Dendritic cell treated with granulocyte-macrophage colony-stimulating factor and Interleukin-4, amounts not matched to agents 40 ng/mL and 50 ng/mL, for 4 days (primary cell): ENCODE results near the gene CDC42BPG.

Experiments
- H3K27ac Mint-ChIP-seq: one replicate; pipeline ENCODE4 v1.8.0; 2022; ENCODE audit warnings: mild to moderate bottlenecking, mixed read lengths
- H3K27me3 Mint-ChIP-seq: one replicate; pipeline ENCODE4 v1.8.0; 2022; ENCODE audit warnings: mild to moderate bottlenecking, mixed read lengths
- H3K36me3 Mint-ChIP-seq: one replicate; pipeline ENCODE4 v1.8.0; 2022; ENCODE audit warnings: low read depth, mixed read lengths
- H3K4me1 Mint-ChIP-seq: one replicate; pipeline ENCODE4 v1.8.0; 2022; ENCODE audit warnings: low read depth, mixed read lengths
- H3K4me3 Mint-ChIP-seq: one replicate; pipeline ENCODE4 v1.8.0; 2022; ENCODE audit warnings: mild to moderate bottlenecking, moderate library complexity, mixed read lengths
- H3K9me3 Mint-ChIP-seq: one replicate; pipeline ENCODE4 v1.8.0; 2022; ENCODE audit warnings: mixed read lengths
- intact Hi-C: fragments of 100-400 bp; cut with micrococcal nuclease; formaldehyde crosslinking; loops from one replicate; pipeline ENCODE4 v1.15.0; 2022

Gene CDC42BPG

DNA sequence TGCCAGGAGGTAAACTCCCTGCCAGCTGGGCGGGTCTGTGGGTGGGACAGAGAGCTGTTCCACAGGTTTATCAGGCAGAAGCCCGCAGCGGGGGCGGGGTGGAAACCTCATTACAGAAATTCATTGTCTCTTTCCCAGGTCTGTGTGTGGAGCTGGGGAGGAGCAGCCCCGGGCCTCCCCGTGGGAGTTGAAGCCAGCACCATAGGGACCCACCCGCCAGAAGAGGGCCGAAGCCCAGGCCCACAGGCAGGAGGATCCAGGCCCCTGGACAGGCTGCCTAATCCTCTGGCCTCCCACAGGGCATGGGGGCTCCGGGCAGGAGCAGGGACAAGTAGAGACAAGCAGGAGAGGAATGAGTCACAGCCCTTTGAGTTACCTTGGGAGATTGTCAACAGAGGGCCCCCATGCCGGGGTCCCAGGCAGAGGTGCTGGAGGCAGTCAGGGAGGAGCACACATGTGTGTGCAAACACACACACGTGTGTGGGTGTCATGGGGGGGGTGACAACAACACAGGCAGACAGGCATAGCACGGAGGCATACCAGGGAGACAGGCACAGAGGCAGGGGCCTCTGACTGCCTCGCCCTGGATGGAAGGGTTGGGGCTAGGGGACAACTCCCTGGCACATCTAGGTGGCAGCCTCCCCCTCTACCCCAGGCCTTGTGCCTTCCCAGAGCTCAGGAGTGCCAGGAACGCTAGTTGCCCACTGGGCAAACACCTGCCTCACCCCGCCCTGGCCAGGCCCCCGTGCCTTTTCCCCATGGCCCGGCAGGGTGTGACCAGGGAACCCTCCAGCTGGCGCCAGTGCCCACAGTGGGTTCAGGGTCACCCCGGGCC lies 1.4 kb downstream of the CDC42BPG start:
- no peaks in the 10 kb centered on the region for H3K9me3 Mint-ChIP-seq
- intact Hi-C loops: no loop called here
- no peaks in the 10 kb centered on the region for H3K36me3 Mint-ChIP-seq
- no peak overlapping the region for H3K27ac Mint-ChIP-seq
- no peak overlapping the region for H3K4me3 Mint-ChIP-seq
- H3K4me1 Mint-ChIP-seq: peaks cover 20% of the 10 kb centered on the region
- peaks cover 17% of the 10 kb centered on the region for H3K27me3 Mint-ChIP-seq

DNA sequence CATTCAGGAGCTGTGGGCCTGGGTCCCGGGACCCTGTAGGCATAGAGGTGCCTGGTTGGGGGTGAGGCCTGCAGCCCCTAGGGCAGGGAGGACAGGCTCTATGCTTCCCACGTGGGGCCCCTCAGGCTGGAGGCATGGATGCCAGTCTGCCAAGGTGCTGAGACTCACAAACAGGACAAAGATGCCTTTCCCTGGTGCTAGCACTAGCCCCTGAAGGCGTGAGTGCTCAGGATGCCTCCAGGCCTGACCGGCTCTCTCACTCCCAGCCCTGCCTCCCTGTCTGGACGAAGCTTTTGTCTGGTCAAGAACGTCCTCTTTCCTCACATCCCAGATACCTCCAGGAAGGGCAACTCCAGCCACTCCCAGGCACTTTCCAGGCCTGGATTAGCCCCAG lies 2.1 kb downstream of the CDC42BPG start:
- H3K9me3 Mint-ChIP-seq: no peaks in the 10 kb centered on the region
- intact Hi-C loops: no loop called here
- H3K4me1 Mint-ChIP-seq: peaks cover 18% of the 10 kb centered on the region
- peaks cover 17% of the 10 kb centered on the region for H3K27me3 Mint-ChIP-seq
- no peak overlapping the region for H3K27ac Mint-ChIP-seq
- no peak overlapping the region for H3K4me3 Mint-ChIP-seq
- H3K36me3 Mint-ChIP-seq: no peaks in the 10 kb centered on the region

DNA sequence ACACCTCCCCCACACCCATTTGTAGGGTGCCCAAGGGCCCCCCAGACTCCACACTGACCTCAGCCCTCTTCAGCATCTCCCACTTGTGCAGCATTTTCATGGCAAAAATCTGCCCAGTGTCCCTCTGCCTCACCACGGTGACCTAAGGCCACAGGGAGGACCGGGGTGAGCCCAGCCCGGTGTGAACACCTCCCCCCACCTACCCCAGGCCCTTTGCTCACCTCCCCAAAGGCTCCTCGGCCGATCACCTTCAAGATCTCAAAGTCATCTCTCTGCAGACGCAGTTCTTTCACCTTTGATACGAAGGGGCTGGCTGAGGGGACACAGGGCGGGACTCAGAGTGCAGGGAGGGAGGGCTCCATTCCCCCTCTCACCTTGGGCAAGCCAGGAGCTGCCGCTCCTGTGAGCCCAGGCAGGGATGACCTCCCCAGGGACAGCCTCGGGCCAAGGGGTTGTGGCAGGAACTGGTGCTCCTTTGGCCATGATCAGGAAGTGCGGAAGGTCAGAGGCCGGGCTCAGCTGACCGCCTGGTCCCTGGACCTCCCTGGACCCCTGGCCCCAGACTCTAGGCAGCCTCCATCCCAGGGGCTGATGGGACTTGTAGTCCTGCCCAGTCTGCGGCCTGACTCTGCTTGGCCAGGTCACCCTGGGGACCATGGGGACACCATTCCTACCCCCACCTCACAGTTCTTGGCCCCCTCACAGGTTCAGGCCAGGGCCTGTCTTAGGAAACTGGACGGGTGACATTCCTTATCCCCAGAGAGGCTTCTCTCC lies 2.7 kb downstream of the CDC42BPG start:
- peaks cover 17% of the 10 kb centered on the region for H3K27me3 Mint-ChIP-seq
- peak overlapping the region; percentile 7 for H3K27ac Mint-ChIP-seq
- no peaks in the 10 kb centered on the region for H3K9me3 Mint-ChIP-seq
- H3K4me1 Mint-ChIP-seq: peaks cover 14% of the 10 kb centered on the region
- no peak overlapping the region for H3K4me3 Mint-ChIP-seq
- intact Hi-C loops: no loop called here
- no peaks in the 10 kb centered on the region for H3K36me3 Mint-ChIP-seq

- intact Hi-C loops: no loop called here
- no peaks in the 10 kb centered on the region for H3K36me3 Mint-ChIP-seq
- H3K27me3 Mint-ChIP-seq: peaks cover 15% of the 10 kb centered on the region
- H3K27ac Mint-ChIP-seq: no peak overlapping the region
- H3K4me1 Mint-ChIP-seq: peaks cover 11% of the 10 kb centered on the region
- no peaks in the 10 kb centered on the region for H3K9me3 Mint-ChIP-seq
- no peak overlapping the region for H3K4me3 Mint-ChIP-seq
These were observed 4.3 kb downstream of the CDC42BPG start for GRCh38 chr11:64839887-64840782.

GRCh38 chr11:64839335-64839734 lies 5.1 kb downstream of the CDC42BPG start:
- Mint-ChIP-seq H3K27ac (no peak overlapping the region), H3K4me1 (peaks cover 9% of the 10 kb centered on the region), H3K27me3 (peaks cover 12% of the 10 kb centered on the region), H3K9me3 (no peaks in the 10 kb centered on the region), H3K4me3 (no peak overlapping the region), H3K36me3 (no peaks in the 10 kb centered on the region)
- intact Hi-C loops: no loop called here

GRCh38 chr11:64838600-64839334 lies 5.7 kb downstream of the CDC42BPG start:
- intact Hi-C loops: no loop called here
- peaks cover 9% of the 10 kb centered on the region for H3K27me3 Mint-ChIP-seq
- no peaks in the 10 kb centered on the region for H3K9me3 Mint-ChIP-seq
- no peak overlapping the region for H3K27ac Mint-ChIP-seq
- no peaks in the 10 kb centered on the region for H3K36me3 Mint-ChIP-seq
- H3K4me3 Mint-ChIP-seq: no peak overlapping the region
- H3K4me1 Mint-ChIP-seq: peaks cover 5% of the 10 kb centered on the region

DNA sequence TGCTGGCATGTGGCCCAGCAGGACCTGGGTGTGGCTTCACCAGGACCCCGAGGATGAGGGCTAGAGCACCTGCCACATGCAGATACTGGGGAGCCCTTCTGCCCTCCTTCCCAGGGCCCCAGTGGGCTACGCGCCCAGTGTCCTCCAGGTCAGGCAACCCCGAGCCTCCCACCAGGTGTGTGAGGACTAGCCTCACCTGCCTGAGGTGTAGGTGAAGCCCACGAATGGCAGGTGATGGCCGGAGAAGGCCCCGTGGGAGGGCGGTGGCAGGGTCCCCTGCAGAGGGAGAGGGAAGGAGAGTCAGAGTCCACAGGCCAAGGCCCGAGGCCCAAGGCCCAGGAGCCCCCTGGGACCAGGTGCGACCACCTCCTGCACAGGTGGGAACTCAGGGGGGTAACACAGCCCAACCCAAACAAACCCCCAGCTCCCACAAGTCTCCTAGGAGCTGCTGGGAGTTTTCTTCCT lies 6.5 kb downstream of the CDC42BPG start:
- Mint-ChIP-seq H3K27ac (no peak overlapping the region), H3K9me3 (no peaks in the 10 kb centered on the region), H3K4me3 (no peak overlapping the region), H3K4me1 (no peaks in the 10 kb centered on the region), H3K36me3 (no peaks in the 10 kb centered on the region), H3K27me3 (peaks cover 2% of the 10 kb centered on the region)
- intact Hi-C loops: no loop called here

GRCh38 chr11:64836448-64837072 lies 7.9 kb downstream of the CDC42BPG start:
- no peaks in the 10 kb centered on the region for H3K9me3 Mint-ChIP-seq
- intact Hi-C loops: no loop called here
- no peaks in the 10 kb centered on the region for H3K4me1 Mint-ChIP-seq
- H3K27me3 Mint-ChIP-seq: peaks cover 1% of the 10 kb centered on the region
- no peak overlapping the region for H3K27ac Mint-ChIP-seq
- H3K4me3 Mint-ChIP-seq: no peak overlapping the region
- no peaks in the 10 kb centered on the region for H3K36me3 Mint-ChIP-seq

GRCh38 chr11:64835616-64836447 lies 8.6 kb downstream of the CDC42BPG start:
- Mint-ChIP-seq H3K4me3 (no peak overlapping the region), H3K36me3 (no peaks in the 10 kb centered on the region), H3K27ac (no peak overlapping the region), H3K27me3 (peaks cover 1% of the 10 kb centered on the region), H3K9me3 (no peaks in the 10 kb centered on the region), H3K4me1 (no peaks in the 10 kb centered on the region)
- intact Hi-C loops: no loop called here

GRCh38 chr11:64834723-64835615 lies 9.5 kb downstream of the CDC42BPG start:
- H3K9me3 Mint-ChIP-seq: no peaks in the 10 kb centered on the region
- intact Hi-C loops: no loop called here
- H3K4me1 Mint-ChIP-seq: no peaks in the 10 kb centered on the region
- no peak overlapping the region for H3K4me3 Mint-ChIP-seq
- H3K36me3 Mint-ChIP-seq: no peaks in the 10 kb centered on the region
- H3K27me3 Mint-ChIP-seq: peaks cover 1% of the 10 kb centered on the region
- no peak overlapping the region for H3K27ac Mint-ChIP-seq

- Mint-ChIP-seq H3K27ac (no peak overlapping the region), H3K9me3 (no peaks in the 10 kb centered on the region), H3K27me3 (peaks cover 1% of the 10 kb centered on the region), H3K4me3 (no peak overlapping the region), H3K36me3 (no peaks in the 10 kb centered on the region), H3K4me1 (no peaks in the 10 kb centered on the region)
- intact Hi-C loops: no loop called here
These were observed 10.3 kb downstream of the CDC42BPG start for GRCh38 chr11:64834031-64834722.
